OCI-LY7 (cell line): ENCODE results near the gene ITPRID2.

Experiments used
- EZH2phosphoT487 ChIP-seq: fragments of 200-600 bp; sonication (generic); IDR thresholded peaks from 2 replicates; pipeline ENCODE4 v1.6.1; 2018; ENCODE audit warnings: low read depth, borderline replicate concordance, mild to moderate bottlenecking, mixed run types, antibody characterized with exemption, low read length, moderate library complexity, mixed read lengths
- TF ChIP-seq, protein P1 (sequence below): fragments of 200-600 bp; sonication (generic); conservative IDR thresholded peaks from 2 replicates; pipeline ENCODE4 v1.5.1; 2014; ENCODE audit warnings: mild to moderate bottlenecking, antibody characterized with exemption, low read length, moderate library complexity, mixed read lengths

DNA sequence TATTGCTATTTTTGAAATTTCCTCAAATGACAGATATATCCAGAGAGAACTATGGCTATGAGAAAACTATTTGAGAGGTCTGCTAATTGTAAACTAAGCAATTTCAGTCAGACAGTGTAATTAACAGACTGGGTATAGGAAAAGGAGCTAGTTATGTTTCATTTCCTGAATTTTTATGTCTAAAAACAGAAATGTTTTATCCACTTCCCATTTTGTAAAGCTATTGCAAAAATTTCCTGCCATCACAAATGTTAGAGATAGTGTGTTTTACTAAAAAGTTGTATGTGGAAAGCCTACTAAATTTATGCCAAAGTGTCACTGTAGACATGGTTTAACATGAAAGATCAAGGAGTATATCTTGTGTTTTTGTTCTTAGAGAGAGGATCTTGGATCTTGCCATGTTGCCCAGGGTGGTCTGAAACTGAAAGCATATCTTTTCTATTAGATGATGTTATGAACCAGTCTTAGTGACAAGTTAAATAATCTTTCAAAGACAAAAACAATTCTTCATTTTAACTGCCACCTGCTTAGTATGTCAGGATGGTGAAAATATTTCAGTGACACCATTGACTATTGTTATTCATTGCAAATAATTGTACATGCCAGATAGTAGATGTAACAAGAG lies 40.5 kb upstream of the ITPRID2 start:
- TF ChIP-seq, protein P1, sequence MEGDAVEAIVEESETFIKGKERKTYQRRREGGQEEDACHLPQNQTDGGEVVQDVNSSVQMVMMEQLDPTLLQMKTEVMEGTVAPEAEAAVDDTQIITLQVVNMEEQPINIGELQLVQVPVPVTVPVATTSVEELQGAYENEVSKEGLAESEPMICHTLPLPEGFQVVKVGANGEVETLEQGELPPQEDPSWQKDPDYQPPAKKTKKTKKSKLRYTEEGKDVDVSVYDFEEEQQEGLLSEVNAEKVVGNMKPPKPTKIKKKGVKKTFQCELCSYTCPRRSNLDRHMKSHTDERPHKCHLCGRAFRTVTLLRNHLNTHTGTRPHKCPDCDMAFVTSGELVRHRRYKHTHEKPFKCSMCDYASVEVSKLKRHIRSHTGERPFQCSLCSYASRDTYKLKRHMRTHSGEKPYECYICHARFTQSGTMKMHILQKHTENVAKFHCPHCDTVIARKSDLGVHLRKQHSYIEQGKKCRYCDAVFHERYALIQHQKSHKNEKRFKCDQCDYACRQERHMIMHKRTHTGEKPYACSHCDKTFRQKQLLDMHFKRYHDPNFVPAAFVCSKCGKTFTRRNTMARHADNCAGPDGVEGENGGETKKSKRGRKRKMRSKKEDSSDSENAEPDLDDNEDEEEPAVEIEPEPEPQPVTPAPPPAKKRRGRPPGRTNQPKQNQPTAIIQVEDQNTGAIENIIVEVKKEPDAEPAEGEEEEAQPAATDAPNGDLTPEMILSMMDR = no peak
- no peak for TF ChIP-seq EZH2phosphoT487
